ENCODE data around the gene RGS19. TPM values are rescaled to one million over a fixed set of nuclear protein-coding genes. Genes with fewer than 3 reads are reported as not detected.

Gene RGS19
- total RNA-seq, 1 experiment from 2014 or later, result 43.2 TPM

DNA sequence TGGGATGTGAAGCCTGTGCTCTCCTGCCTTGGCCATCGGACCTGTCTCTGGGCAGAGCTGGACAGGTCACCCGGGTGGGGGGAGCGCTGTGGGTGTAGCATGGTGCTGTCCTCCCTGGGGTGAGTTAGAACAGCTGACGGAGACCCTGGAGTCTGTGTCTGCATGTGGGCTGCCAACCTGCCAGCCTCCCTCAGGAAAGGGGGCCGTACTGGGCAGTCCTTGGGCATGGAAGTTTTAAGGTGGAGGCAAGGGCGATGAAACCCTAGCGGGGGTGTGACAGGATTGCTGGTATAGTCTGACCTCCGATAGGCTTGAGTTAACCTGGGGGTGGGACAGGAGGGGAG lies 32.3 kb downstream of the RGS19 start:
- CTCF ChIA-PET, result no interaction called here
- Histone ChIP-seq H3F3A (ENCODE audit: low read length, unreplicated experiment) (peaks cover 5% of the 10 kb centered on the region), H3K27ac (ENCODE audit: low read length) (no peak overlapping the region), H3K4me2 (ENCODE audit: low read length) (no peak overlapping the region), H3K27me3 (ENCODE audit: low read length) (no peaks in the 10 kb centered on the region), H3K9me2 (replicated peaks; ENCODE audit: low read length) (no peaks in the 10 kb centered on the region), H3K9me3 (ENCODE audit: low read length) (no peaks in the 10 kb centered on the region), H3K4me3 (ENCODE audit: low read length) (no peak overlapping the region), H3K4me1 (ENCODE audit: insufficient read depth, low read length) (peaks cover 24% of the 10 kb centered on the region), H3K36me3 (ENCODE audit: low read depth, low read length) (no peaks in the 10 kb centered on the region), H3K9ac (ENCODE audit: low read length) (no peak overlapping the region), H3K79me2 (ENCODE audit: low read length) (no peaks in the 10 kb centered on the region), H4K20me1 (ENCODE audit: low read length) (no peaks in the 10 kb centered on the region), H2AFZ (ENCODE audit: low read length) (no peak overlapping the region)
- DNase-seq, result no peak
- intact Hi-C loops (cut with micrococcal nuclease), result no loop called here
- no peak for ATAC-seq
- TF ChIP-seq EZH2 (IDR thresholded peaks at IDR 0.05; ENCODE audit: low read length, unreplicated experiment) (no peak), EZH2phosphoT487 (IDR thresholded peaks at IDR 0.05; ENCODE audit: borderline replicate concordance, low read length) (no peak)
- TF ChIP-seq, protein P1, sequence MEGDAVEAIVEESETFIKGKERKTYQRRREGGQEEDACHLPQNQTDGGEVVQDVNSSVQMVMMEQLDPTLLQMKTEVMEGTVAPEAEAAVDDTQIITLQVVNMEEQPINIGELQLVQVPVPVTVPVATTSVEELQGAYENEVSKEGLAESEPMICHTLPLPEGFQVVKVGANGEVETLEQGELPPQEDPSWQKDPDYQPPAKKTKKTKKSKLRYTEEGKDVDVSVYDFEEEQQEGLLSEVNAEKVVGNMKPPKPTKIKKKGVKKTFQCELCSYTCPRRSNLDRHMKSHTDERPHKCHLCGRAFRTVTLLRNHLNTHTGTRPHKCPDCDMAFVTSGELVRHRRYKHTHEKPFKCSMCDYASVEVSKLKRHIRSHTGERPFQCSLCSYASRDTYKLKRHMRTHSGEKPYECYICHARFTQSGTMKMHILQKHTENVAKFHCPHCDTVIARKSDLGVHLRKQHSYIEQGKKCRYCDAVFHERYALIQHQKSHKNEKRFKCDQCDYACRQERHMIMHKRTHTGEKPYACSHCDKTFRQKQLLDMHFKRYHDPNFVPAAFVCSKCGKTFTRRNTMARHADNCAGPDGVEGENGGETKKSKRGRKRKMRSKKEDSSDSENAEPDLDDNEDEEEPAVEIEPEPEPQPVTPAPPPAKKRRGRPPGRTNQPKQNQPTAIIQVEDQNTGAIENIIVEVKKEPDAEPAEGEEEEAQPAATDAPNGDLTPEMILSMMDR (conservative IDR thresholded peaks at IDR 0.05; ENCODE audit: low read depth, low read length), result no peak
- POLR2A ChIA-PET (ENCODE audit: unreplicated experiment), result no interaction called here
- no TSS peak for BruUV-seq (replicated peaks)

DNA sequence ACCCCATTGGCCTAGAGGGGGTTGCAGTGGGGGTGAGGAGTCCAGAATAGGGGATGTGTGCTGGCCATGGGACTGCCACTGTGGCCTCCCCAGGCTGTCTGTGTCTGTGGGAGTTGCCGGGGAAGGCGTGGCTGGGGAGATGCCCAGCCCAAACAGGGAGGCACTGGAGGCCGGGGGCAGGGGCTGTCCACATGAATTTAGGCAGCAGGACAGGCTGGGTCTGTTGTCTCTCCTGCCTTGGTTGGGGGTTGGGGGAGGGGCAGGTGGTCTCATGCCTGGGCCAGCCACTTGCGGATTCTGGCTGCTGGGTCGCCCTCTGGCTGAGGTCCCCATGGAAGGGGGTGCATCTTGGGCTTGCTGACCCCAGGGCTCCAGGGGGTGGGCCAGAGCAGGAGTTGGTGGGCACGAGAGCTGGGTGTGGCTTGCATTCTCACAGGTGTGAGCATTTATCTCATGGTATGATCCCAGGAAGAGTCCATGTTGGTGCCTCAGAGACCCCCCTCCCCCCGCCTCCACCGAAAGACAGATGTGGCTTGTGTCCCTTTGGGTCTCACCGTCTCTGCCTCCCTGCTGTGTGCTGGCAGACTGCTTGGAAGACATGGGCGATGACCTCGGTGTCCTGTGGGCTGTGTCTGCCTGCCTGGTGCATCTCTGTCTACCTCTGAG lies 33.8 kb downstream of the RGS19 start:
- peaks cover 5% of the 10 kb centered on the region for H3F3A ChIP-seq (ENCODE audit: low read length, unreplicated experiment)
- no peak overlapping the region for H3K9ac ChIP-seq (ENCODE audit: low read length)
- no peaks in the 10 kb centered on the region for H3K79me2 ChIP-seq (ENCODE audit: low read length)
- H3K27ac ChIP-seq (ENCODE audit: low read length), result peak overlapping the region; percentile 2; the same call in 1 of the 2 replicates
- peak overlapping the region; percentile 35; the same call in 1 of the 2 replicates for H3K4me2 ChIP-seq (ENCODE audit: low read length)
- BruUV-seq (replicated peaks), result no TSS peak
- no peaks in the 10 kb centered on the region for H4K20me1 ChIP-seq (ENCODE audit: low read length)
- intact Hi-C loops (cut with micrococcal nuclease), result no loop called here
- ChIA-PET POLR2A (ENCODE audit: unreplicated experiment) (no interaction called here), CTCF (no interaction called here)
- H3K27me3 ChIP-seq (ENCODE audit: low read length), result no peaks in the 10 kb centered on the region
- no peak overlapping the region for H2AFZ ChIP-seq (ENCODE audit: low read length)
- ATAC-seq (peak; percentile 20), DNase-seq (peak; percentile 24)
- no peaks in the 10 kb centered on the region for H3K9me3 ChIP-seq (ENCODE audit: low read length)
- H3K36me3 ChIP-seq (ENCODE audit: low read depth, low read length), result no peaks in the 10 kb centered on the region
- peaks cover 28% of the 10 kb centered on the region for H3K4me1 ChIP-seq (ENCODE audit: insufficient read depth, low read length)
- TF ChIP-seq, protein P1 (conservative IDR thresholded peaks at IDR 0.05; ENCODE audit: low read depth, low read length), result no peak
- TF ChIP-seq EZH2phosphoT487 (IDR thresholded peaks at IDR 0.05; ENCODE audit: borderline replicate concordance, low read length) (no peak), EZH2 (IDR thresholded peaks at IDR 0.05; ENCODE audit: low read length, unreplicated experiment) (no peak)
- no peaks in the 10 kb centered on the region for H3K9me2 ChIP-seq (replicated peaks; ENCODE audit: low read length)
- H3K4me3 ChIP-seq (ENCODE audit: low read length), result no peak overlapping the region

DNA sequence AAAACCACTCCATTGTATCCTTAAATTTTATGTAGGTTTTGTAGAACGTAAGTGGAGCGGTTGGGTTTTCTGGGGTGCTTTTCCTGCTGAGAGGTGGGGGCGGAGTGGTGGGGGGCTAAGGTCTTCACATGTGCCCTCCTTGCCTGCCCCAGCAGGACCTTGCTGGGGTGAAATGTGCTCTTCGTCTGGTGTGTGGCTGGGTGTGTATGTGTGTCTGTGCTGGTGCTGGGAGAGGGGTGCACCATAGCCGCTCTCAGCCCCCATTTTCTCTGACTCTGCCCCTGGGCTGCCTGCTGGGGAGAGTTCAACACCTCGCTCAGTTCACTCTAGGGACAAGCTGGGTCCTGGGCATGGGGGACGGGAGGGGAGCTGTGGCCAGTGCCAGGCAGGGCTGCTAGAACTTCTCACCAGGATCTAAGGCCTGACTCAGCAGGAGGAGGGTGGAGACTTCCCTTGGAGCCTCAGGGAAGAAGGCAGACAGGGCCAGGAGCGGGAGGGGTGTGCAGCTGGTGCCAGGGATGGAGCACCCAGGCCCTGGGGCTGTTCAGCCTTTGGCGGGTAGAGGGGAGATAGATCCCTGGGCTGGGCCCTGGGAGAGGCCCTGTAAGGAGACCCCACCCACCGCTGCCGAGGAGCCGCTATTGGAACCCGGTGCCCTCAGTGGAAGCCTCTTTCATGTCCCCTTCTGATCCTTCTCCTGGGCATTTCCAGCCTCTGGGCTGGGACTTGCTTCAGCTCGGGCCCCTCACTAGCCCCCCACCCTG lies 34.7 kb downstream of the RGS19 start:
- no TSS peak for BruUV-seq (replicated peaks)
- Histone ChIP-seq H3K36me3 (ENCODE audit: low read depth, low read length) (no peaks in the 10 kb centered on the region), H3F3A (ENCODE audit: low read length, unreplicated experiment) (peaks cover 5% of the 10 kb centered on the region), H3K79me2 (ENCODE audit: low read length) (no peaks in the 10 kb centered on the region), H3K27ac (ENCODE audit: low read length) (peak overlapping the region; percentile 31), H3K4me3 (ENCODE audit: low read length) (no peak overlapping the region), H3K27me3 (ENCODE audit: low read length) (no peaks in the 10 kb centered on the region), H3K9ac (ENCODE audit: low read length) (no peak overlapping the region), H2AFZ (ENCODE audit: low read length) (0 out of 2 replicates have a peak overlapping the region, but pooled peaks have one; percentile 9), H3K9me3 (ENCODE audit: low read length) (no peaks in the 10 kb centered on the region), H3K4me1 (ENCODE audit: insufficient read depth, low read length) (peaks cover 26% of the 10 kb centered on the region), H3K4me2 (ENCODE audit: low read length) (peak overlapping the region; percentile 35), H4K20me1 (ENCODE audit: low read length) (no peaks in the 10 kb centered on the region), H3K9me2 (replicated peaks; ENCODE audit: low read length) (no peaks in the 10 kb centered on the region)
- ChIA-PET CTCF (interaction anchor here (0.5 to 0.7 kb wide), 2 partner anchors 9 to 172 kb away, joined by 3 read pairs; no protein-coding TSS in a partner anchor), POLR2A (ENCODE audit: unreplicated experiment) (no interaction called here)
- peak; percentile 91 for ATAC-seq
- DNase-seq, result peak; percentile 83
- intact Hi-C loops (cut with micrococcal nuclease), result no loop called here
- TF ChIP-seq EZH2phosphoT487 (IDR thresholded peaks at IDR 0.05; ENCODE audit: borderline replicate concordance, low read length), result no peak
- TF ChIP-seq EZH2 (IDR thresholded peaks at IDR 0.05; ENCODE audit: low read length, unreplicated experiment), result no peak
- TF ChIP-seq, protein P1 (conservative IDR thresholded peaks at IDR 0.05; ENCODE audit: low read depth, low read length), result no peak

All from PC-3 (cell line).